PC-9 (cell line): ENCODE measurements around the gene ADTRP. TPM values are rescaled to one million over a fixed set of nuclear protein-coding genes. Genes with fewer than 3 reads are reported as not detected.

ENCODE experiments used
- BruUV-seq: library from RNA; stranded (reverse); fragments of 400-500 nt; replicated peaks from 2 replicates; lab custom pipeline; 2021; lab: Mats Ljungman, UMichigan
- CTCF ChIA-PET: fragments of 300-600 bp; sonication (Branson Sonifier 250); formaldehyde crosslinking; loops from one replicate; lab custom pipeline; 2022; ENCODE audit warnings: antibody characterized with exemption; lab: Charles Lee
- POLR2A ChIA-PET: fragments of 300-600 bp; sonication (Branson Sonifier 250); formaldehyde crosslinking; loops from one replicate; lab custom pipeline; 2022; ENCODE audit warnings: antibody characterized with exemption; ENCODE audit not compliant: unreplicated experiment; lab: Charles Lee
- DNase-seq, 2 experiments: peaks; one replicate each; pipeline versions ENCODE4 v3.0.0 to v3.0.0-alpha.2; 2015 to 2022; ENCODE audit warnings: mixed read lengths in 1 of 2
- H2AFZ ChIP-seq: fragments of 200-600 bp; sonication (generic); 2 replicates; pipeline ENCODE4 v1.8.1; 2017; ENCODE audit warnings: antibody characterized with exemption
- H3F3A ChIP-seq: fragments of 200-600 bp; sonication (generic); 2 replicates; pipeline ENCODE4 v1.8.1; 2017; ENCODE audit warnings: antibody characterized with exemption, mild to moderate bottlenecking, low read depth; ENCODE audit not compliant: insufficient read depth
- H3K27ac ChIP-seq: fragments of 200-600 bp; sonication (generic); 2 replicates; pipeline ENCODE4 v1.6.1; 2016; ENCODE audit warnings: mixed run types
- H3K27me3 ChIP-seq: fragments of 200-600 bp; sonication (generic); 2 replicates; pipeline ENCODE4 v1.6.1; 2016; ENCODE audit warnings: low read depth, mixed run types; ENCODE audit not compliant: insufficient read depth
- H3K36me3 ChIP-seq: fragments of 200-600 bp; sonication (generic); 2 replicates; pipeline ENCODE4 v1.6.1; 2016; ENCODE audit warnings: low read depth, mixed run types
- H3K4me1 ChIP-seq: fragments of 200-600 bp; sonication (generic); replicated peaks from 2 replicates; pipeline ENCODE4 v1.6.1; 2016; ENCODE audit warnings: mixed run types; ENCODE audit not compliant: insufficient read depth
- H3K4me2 ChIP-seq: fragments of 200-600 bp; sonication (generic); 2 replicates; pipeline ENCODE4 v1.6.1; 2017; ENCODE audit warnings: mixed run types
- H3K4me3 ChIP-seq: fragments of 200-600 bp; sonication (generic); 2 replicates; pipeline ENCODE4 v1.6.1; 2016; ENCODE audit warnings: mixed run types
- H3K79me2 ChIP-seq: fragments of 200-600 bp; sonication (generic); 2 replicates; pipeline ENCODE4 v1.6.1; 2017; ENCODE audit warnings: low read depth, mixed run types
- H3K9me2 ChIP-seq: fragments of 200-600 bp; sonication (generic); 2 replicates; pipeline ENCODE4 v1.8.1; 2017; ENCODE audit warnings: mild to moderate bottlenecking; ENCODE audit not compliant: insufficient read depth
- H3K9me3 ChIP-seq: fragments of 200-600 bp; sonication (generic); 2 replicates; pipeline ENCODE4 v1.8.1; 2016; ENCODE audit warnings: low read depth; ENCODE audit not compliant: insufficient read depth
- H4K20me1 ChIP-seq: fragments of 200-600 bp; sonication (generic); 2 replicates; pipeline ENCODE4 v1.8.1; 2017; ENCODE audit not compliant: insufficient read depth
- CTCF ChIP-seq: fragments of 200-600 bp; sonication (generic); conservative IDR thresholded peaks from 2 replicates; pipeline ENCODE4 v1.6.1; 2017; ENCODE audit warnings: mixed run types, antibody characterized with exemption, mild to moderate bottlenecking, moderate library complexity
- EZH2 ChIP-seq: fragments of 200-600 bp; sonication (generic); IDR thresholded peaks from 2 replicates; pipeline ENCODE4 v1.8.0; 2017; ENCODE audit warnings: antibody characterized with exemption, low read depth
- intact Hi-C: fragments of 100-400 bp; cut with micrococcal nuclease; formaldehyde crosslinking; loops from one replicate; pipeline ENCODE4 v1.10.0; 2022; ENCODE audit not compliant: unreplicated experiment
- total RNA-seq: library from RNA; stranded (reverse); gene quantifications from 2 replicates; pipeline ENCODE4 v1.2.3, GENCODE V29; 2021

Gene ADTRP
- total RNA-seq, 1 experiment from 2014 or later, result 4.1 TPM

DNA sequence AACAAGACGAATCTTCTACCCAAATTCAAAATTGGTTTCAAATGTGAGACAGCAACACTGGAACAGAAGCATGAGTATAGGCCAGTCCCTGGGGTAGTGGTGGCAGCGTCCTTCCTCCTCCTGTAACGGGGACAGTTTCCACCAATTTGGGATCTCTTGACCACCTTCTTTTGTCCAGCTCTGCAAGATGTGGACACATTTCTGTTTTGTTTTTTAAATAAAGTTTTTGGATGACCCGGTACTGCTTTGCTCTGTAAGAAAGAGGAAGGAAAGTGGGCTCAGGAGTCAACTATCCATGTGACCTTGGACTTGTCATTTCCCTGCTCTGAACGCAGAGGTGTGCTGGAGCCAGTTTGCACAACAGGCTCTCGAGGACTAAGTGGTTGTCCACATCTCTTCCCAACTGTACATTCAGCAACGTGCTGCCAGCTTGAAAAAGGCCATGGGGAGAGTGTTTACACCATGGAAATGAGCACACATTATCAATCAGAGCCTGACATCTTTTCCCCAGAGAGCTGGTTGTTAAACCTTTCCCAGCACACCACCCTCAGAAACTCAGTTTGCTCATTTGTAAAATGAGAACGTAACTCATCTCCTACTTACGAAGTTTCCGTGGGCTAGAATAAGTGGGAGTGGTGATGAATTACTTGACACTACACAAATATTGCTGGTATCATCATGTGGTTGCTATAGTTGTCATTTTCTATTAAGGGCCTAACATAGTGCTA, 66.5 kb downstream of the ADTRP start:
- no peak overlapping the region for H3K4me2 ChIP-seq
- no peak for DNase-seq
- intact Hi-C loops, result no loop called here
- TF ChIP-seq EZH2, result no peak
- TF ChIP-seq CTCF, result no peak
- H3K36me3 ChIP-seq, result no peaks in the 10 kb centered on the region
- H3K4me3 ChIP-seq, result no peak overlapping the region
- no peaks in the 10 kb centered on the region for H4K20me1 ChIP-seq
- H3K9me3 ChIP-seq, result 0 out of 2 replicates have a peak, but pooled peaks cover 5% of the 10 kb centered on the region
- no peaks in the 10 kb centered on the region for H3K79me2 ChIP-seq
- ChIA-PET CTCF (no interaction called here), POLR2A (no interaction called here)
- no peak overlapping the region for H2AFZ ChIP-seq
- no peak overlapping the region for H3K27ac ChIP-seq
- BruUV-seq, result no TSS peak
- peaks cover 6% of the 10 kb centered on the region; the same call in 1 of the 2 replicates for H3K4me1 ChIP-seq
- no peaks in the 10 kb centered on the region for H3K9me2 ChIP-seq
- H3K27me3 ChIP-seq, result no peaks in the 10 kb centered on the region
- H3F3A ChIP-seq, result no peaks in the 10 kb centered on the region

GRCh38 chr6:11711003-11711983, 67.3 kb downstream of the ADTRP start:
- BruUV-seq, result no TSS peak
- DNase-seq, result no peak
- Histone ChIP-seq H3K9me2 (no peaks in the 10 kb centered on the region), H3K27ac (no peak overlapping the region), H3K4me2 (no peak overlapping the region), H3K4me1 (peaks cover 6% of the 10 kb centered on the region; the same call in 1 of the 2 replicates), H2AFZ (no peak overlapping the region), H3K79me2 (no peaks in the 10 kb centered on the region), H3K36me3 (no peaks in the 10 kb centered on the region), H3K4me3 (no peak overlapping the region), H3K9me3 (0 out of 2 replicates have a peak, but pooled peaks cover 5% of the 10 kb centered on the region), H4K20me1 (no peaks in the 10 kb centered on the region), H3F3A (no peaks in the 10 kb centered on the region), H3K27me3 (no peaks in the 10 kb centered on the region)
- POLR2A ChIA-PET, result no interaction called here
- intact Hi-C loops, result no loop called here
- CTCF ChIA-PET, result no interaction called here
- TF ChIP-seq EZH2 (no peak), CTCF (no peak)

GRCh38 chr6:11710311-11710761, 68.3 kb downstream of the ADTRP start:
- H3K4me3 ChIP-seq, result no peak overlapping the region
- no peaks in the 10 kb centered on the region for H3F3A ChIP-seq
- 0 out of 2 replicates have a peak, but pooled peaks cover 4% of the 10 kb centered on the region for H3K9me3 ChIP-seq
- no peaks in the 10 kb centered on the region for H4K20me1 ChIP-seq
- H3K79me2 ChIP-seq, result no peaks in the 10 kb centered on the region
- ChIA-PET POLR2A (no interaction called here), CTCF (no interaction called here)
- BruUV-seq, result no TSS peak
- H3K4me2 ChIP-seq, result no peak overlapping the region
- DNase-seq, result no peak
- intact Hi-C loops, result no loop called here
- no peaks in the 10 kb centered on the region for H3K36me3 ChIP-seq
- no peaks in the 10 kb centered on the region for H3K27me3 ChIP-seq
- H3K27ac ChIP-seq, result no peak overlapping the region
- H3K4me1 ChIP-seq, result peaks cover 6% of the 10 kb centered on the region; the same call in 1 of the 2 replicates
- H2AFZ ChIP-seq, result no peak overlapping the region
- H3K9me2 ChIP-seq, result no peaks in the 10 kb centered on the region
- no peak for TF ChIP-seq CTCF
- no peak for TF ChIP-seq EZH2
